GM12891 (cell line): Measurements from ENCODE around the gene ARHGEF12.

Experiments
- POLR2AphosphoS5 ChIP-seq: IDR thresholded peaks from 2 replicates; pipeline ENCODE4 v1.6.1; 2011; ENCODE audit warnings: low read depth, low read length, control low read depth
- TAF1 ChIP-seq: IDR thresholded peaks from 2 replicates; pipeline ENCODE4 v1.6.1; 2011; ENCODE audit warnings: low read depth, low read length, control low read depth

DNA sequence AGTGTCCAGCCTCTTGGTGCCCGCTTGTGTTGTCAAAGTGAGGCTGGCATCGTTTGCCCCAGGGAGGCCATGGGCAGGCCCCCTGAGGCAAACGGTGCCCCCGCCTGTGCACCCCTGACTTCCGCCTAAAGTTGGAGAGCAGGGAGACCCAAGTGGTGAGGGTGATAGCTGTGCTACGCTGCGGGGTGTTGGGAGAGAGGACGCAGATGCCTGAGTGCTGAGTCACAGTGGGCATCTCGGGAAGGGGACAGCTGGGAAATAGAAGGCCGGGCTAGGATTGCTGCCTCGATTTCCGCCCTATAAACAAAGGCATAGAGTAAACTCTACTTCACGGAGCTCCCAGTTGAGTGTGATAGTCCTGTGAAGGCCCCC lies 181.2 kb downstream of the ARHGEF12 start:
- no peak for TF ChIP-seq TAF1
- no peak for TF ChIP-seq POLR2AphosphoS5
